K562 (cell line): ENCODE data around the gene GRM5. TPM values are rescaled to one million over a fixed set of nuclear protein-coding genes. Genes with fewer than 3 reads are reported as not detected.

Source experiments
- ARID1B ChIP-seq: fragments of 450-650 bp; IDR thresholded peaks from 2 replicates; pipeline ENCODE4 v1.6.1; 2016; ENCODE audit warnings: antibody characterized with exemption, mild to moderate bottlenecking, inconsistent platforms
- ARID2 ChIP-seq: fragments of 450-650 bp; IDR thresholded peaks from 2 replicates; pipeline ENCODE4 v1.6.1; 2017; ENCODE audit warnings: antibody characterized with exemption, mild to moderate bottlenecking
- EP300 ChIP-seq: IDR thresholded peaks from 2 replicates; pipeline ENCODE4 v1.6.1; 2012; ENCODE audit warnings: low read length, improper control_type of control experiment
- FOXA1 ChIP-seq: fragments of 450-650 bp; IDR thresholded peaks from 2 replicates; pipeline ENCODE4 v1.6.1; 2016; ENCODE audit warnings: mild to moderate bottlenecking, borderline replicate concordance
- HES1 ChIP-seq: fragments of 450-650 bp; IDR thresholded peaks from 2 replicates; pipeline ENCODE4 v1.6.1; 2016; ENCODE audit warnings: low read depth, mild to moderate bottlenecking, moderate library complexity
- HIVEP1 ChIP-seq: fragments of 250-450 bp; sonication (Bioruptor Pico); IDR thresholded peaks from 2 replicates; pipeline ENCODE4 v1.4.0; 2020; ENCODE audit warnings: mild to moderate bottlenecking
- HNRNPK ChIP-seq: fragments of 200-400 bp; formaldehyde crosslinking; IDR thresholded peaks from one replicate; pipeline ENCODE4 v1.6.1; 2018; ENCODE audit warnings: mild to moderate bottlenecking, low read depth, low read length; ENCODE audit not compliant: poor library complexity, severe bottlenecking
- NR0B1 ChIP-seq: fragments of 450-650 bp; IDR thresholded peaks from one replicate; pipeline ENCODE4 v1.6.1; 2018; ENCODE audit warnings: mild to moderate bottlenecking, moderate library complexity; ENCODE audit not compliant: partially characterized antibody
- RAD21 ChIP-seq, 2 experiments: fragments of 250-450 bp in 1 of 2; fragments of 450-650 bp in 1 of 2; sonication (Bioruptor Pico) in 1 of 2; formaldehyde crosslinking in 1 of 2; IDR thresholded peaks in 1 of 2; conservative IDR thresholded peaks in 1 of 2; 2 replicates each; pipeline versions ENCODE4 v1.4.0 to v1.8.0; 2020 to 2022; ENCODE audit warnings: mild to moderate bottlenecking in 2 of 2, moderate library complexity in 1 of 2
- RB1 ChIP-seq: fragments of 450-650 bp; IDR thresholded peaks from 2 replicates; pipeline ENCODE4 v1.6.1; 2017; ENCODE audit warnings: low read depth, mild to moderate bottlenecking
- REST ChIP-seq, 2 experiments: fragments of 450-650 bp; formaldehyde crosslinking in 1 of 2; IDR thresholded peaks; 2 replicates each; pipeline versions ENCODE4 v1.4.0 to v1.6.1; 2014 to 2020; ENCODE audit warnings: mild to moderate bottlenecking in 2 of 2, borderline replicate concordance in 1 of 2, low read depth in 1 of 2
- RUNX1 ChIP-seq: sonication (generic); IDR thresholded peaks from 2 replicates; pipeline ENCODE4 v1.6.1; 2016; ENCODE audit warnings: antibody characterized with exemption, low read depth
- ZC3H11A ChIP-seq: IDR thresholded peaks from 2 replicates; pipeline ENCODE4 v1.6.1; 2012; ENCODE audit warnings: low read depth, low read length, improper control_type of control experiment
- ZNF24 ChIP-seq: fragments of 450-650 bp; IDR thresholded peaks from 2 replicates; pipeline ENCODE4 v1.6.1; 2016
- ZNF274 ChIP-seq: IDR thresholded peaks from 2 replicates; pipeline ENCODE4 v1.6.1; 2011; ENCODE audit warnings: low read depth, mild to moderate bottlenecking, low read length, moderate library complexity, borderline replicate concordance
- ZNF512 ChIP-seq: IDR thresholded peaks from 2 replicates; pipeline ENCODE4 v1.6.1; 2016; ENCODE audit warnings: missing genetic modification characterization, missing compliant biosample characterization
- polyA plus RNA-seq, 8 experiments: library from polyadenylated mRNA; depleted of rRNA in 4 of 8; stranded (reverse) in 5 of 8; unstranded in 3 of 8; fragments of >200 nt; fragmentation: Nextera tagmentation in 2 of 8; fragmentation: Illumina TruSeq in 1 of 8; extraction: Ambion mirVana in 2 of 8; extraction: Trizol in 1 of 8; gene quantifications; 2 replicates each; pipeline versions ENCODE4 v1.2.1 to v1.2.3, GENCODE V29; 2011 to 2014; ENCODE audit warnings: inconsistent platforms in 1 of 8, missing spikeins in 1 of 8
- total RNA-seq, 7 experiments: library from RNA; depleted of rRNA in 6 of 7; stranded (reverse); fragments of >200 nt in 6 of 7; fragmentation: Illumina TruSeq in 2 of 7; extraction: Trizol in 2 of 7; gene quantifications; 2 replicates each; pipeline versions ENCODE4 v1.2.1 to v1.2.3, GENCODE V29; 2011 to 2021; ENCODE audit warnings: low replicate concordance in 1 of 7

The GRM5 gene
- total and polyA plus RNA-seq, 9 of the 15 experiments (the other 6 are each of a cell fraction or from before 2014, with no cell fraction given), result not detected

GRCh38 chr11:88543902-88544655 is 521.7 kb downstream of the GRM5 start (continued):
- TF ChIP-seq REST (IDR thresholded peaks at IDR 0.05; ENCODE audit: borderline replicate concordance) (peak; percentile 92), REST (CRISPR knock-in tag; IDR thresholded peaks at IDR 0.05; ENCODE audit: low read depth) (no peak), ZNF24 (peak; percentile 37; the same call in 1 of the 2 replicates), HES1 (no peak), NR0B1 (no peak), RB1 (peak; percentile 53; the same call in 1 of the 2 replicates), ZC3H11A (no peak), ZNF274 (no peak), RAD21 (CRISPR knock-in tag; conservative IDR thresholded peaks at IDR 0.05 in 1 of 2, IDR thresholded peaks at IDR 0.05 in 1 of 2) (peak; percentile 98 to 99), EP300 (no peak), ZNF512 (tag) (no peak), HNRNPK (no peak), RUNX1 (no peak), ARID2 (peak; percentile 89), FOXA1 (no peak), HIVEP1 (CRISPR knock-in tag) (no peak), ARID1B (no peak)
